ENCODE measurements around the gene PTPRH.

GRCh38 chr19:55186080-55186479 is 23.2 kb downstream of the PTPRH start:
- TF ChIP-seq POLR2A (IDR thresholded peaks at IDR 0.05) (no peak), CTCF (IDR thresholded peaks at IDR 0.05) (no peak), EP300 (IDR thresholded peaks at IDR 0.05) (no peak)
